GM18868 (cell line): Measurements from ENCODE around the gene CDK3.
"Not testable (repeated sequence)": the region's sequence is repeated elsewhere in the genome, so short reads cannot be mapped to it uniquely, and the experiment has no call there.

Source experiments
- ATAC-seq: cut with Tn5 transposase; IDR thresholded peaks from one replicate; pipeline ENCODE4 v1.9.1; 2021; ENCODE audit warnings: mild to moderate bottlenecking, moderate library complexity; ENCODE audit not compliant: unreplicated experiment

CDK3 gene

GRCh38 chr17:76000755-76001521, at the start of gene CDK3:
Gene CDK3 (plus strand): TSS chr17:76000855. CDS start chr17:76001426, 571 bp downstream.
- ATAC-seq: no peak

DNA sequence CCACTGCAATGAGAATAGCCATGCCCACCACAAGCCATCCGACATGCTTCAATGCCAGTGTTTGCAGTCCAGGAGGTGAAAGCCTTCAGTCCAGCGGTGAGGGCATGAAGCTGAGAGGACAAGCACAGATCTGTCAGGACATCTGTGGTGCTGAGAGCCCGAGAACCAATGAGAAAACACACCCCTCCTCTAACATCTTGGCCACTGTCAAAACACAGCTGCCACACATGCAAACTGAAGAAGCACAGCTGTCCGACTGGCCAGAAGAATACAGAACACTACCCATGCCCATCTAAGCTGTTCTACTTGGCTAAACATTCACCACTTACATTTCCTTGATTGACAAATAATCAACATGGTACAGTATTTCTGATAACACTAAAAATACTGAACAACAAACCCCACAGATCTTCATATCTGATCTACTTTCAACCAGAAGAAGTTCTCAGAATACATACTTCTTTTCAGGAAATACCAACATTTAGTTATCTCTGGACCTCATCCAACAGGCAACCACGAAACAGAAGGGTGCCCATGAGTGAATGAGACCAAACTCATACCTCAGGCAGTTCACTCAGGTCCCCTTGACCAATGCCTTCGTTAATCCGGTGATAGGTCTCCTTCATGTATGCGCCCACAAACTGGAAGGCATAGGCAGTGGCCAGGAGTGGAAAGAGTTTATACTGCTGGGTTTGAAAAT, 49.6 kb upstream of the CDK3 start:
- ATAC-seq: no peak

- no peak for ATAC-seq
These were observed 41.4 kb upstream of the CDK3 start for GRCh38 chr17:75959051-75959838.

- ATAC-seq: no peak
These were observed 40.7 kb upstream of the CDK3 start for GRCh38 chr17:75959839-75960511.

- ATAC-seq: no peak
These were observed 35.2 kb upstream of the CDK3 start for GRCh38 chr17:75965468-75965867.

DNA sequence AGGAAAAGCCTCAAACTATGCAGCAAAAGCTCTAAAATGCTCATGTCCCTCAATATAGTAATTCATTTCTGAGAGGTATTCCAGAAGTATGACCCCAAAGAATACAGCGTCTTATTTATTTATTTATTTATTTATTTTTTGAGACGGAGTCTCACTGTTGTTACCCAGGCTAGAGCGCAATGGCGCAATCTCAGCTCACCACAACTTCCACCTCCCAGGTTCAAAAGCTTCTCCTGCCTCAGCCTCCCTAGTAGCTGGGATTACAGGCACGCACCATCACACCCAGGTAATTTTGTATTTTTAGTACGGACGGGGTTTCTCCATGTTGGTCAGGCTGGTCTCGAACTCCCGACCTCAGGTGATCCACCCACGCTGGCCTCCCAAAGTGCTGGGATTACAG, 31.6 kb upstream of the CDK3 start:
- ATAC-seq: not testable (repeated sequence)

DNA sequence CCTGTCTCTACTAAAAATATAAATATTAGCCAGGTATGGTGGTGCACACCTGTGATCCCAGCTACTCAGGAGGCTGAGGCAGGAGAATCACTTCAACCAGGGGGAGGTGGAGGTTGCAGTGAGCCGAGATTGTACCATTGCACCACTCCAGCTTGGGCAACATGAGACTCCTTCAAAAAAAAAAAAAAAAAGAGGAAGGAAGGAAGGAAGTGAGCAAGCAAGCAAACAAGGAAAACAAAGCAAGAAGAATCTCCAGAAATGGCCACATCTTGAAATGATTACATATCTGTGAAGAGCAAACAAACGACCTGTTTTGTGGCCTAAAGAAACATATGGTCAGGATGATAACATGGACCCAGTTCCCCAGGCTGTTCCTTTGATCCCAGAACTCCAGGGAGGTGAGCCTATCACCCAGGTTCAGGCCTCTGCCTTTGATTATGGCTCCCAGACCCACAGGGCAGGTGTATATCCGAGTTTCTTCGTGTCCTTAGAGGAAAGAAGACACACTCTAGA, 30.6 kb upstream of the CDK3 start:
- no peak for ATAC-seq

- ATAC-seq: no peak
These were observed 30.0 kb upstream of the CDK3 start for GRCh38 chr17:75970626-75971025.

- not testable (repeated sequence) for ATAC-seq
These were observed 25.5 kb upstream of the CDK3 start for GRCh38 chr17:75975187-75975586.

DNA sequence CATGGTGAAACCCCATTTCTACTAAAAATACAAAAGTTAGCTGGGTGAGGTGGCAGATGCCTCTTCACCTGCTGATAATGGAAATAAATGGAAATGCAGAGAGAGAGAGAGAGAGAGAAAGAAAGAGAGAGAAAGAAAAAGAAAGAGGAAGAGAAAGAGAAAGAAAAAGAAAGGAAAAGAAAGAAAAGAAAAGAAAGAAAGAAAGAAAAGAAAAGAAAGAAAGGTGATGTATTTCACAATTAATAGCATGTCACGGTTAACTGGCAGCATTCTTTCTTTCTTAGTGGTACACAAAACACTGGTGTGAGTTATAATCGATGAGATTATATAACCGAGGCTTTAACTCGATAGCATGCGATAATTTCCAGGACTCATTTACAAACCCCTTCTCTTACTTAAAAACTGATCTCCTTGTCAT, 24.9 kb upstream of the CDK3 start:
- no peak for ATAC-seq

- no peak for ATAC-seq
These were observed 24.3 kb upstream of the CDK3 start for GRCh38 chr17:75976175-75976848.

DNA sequence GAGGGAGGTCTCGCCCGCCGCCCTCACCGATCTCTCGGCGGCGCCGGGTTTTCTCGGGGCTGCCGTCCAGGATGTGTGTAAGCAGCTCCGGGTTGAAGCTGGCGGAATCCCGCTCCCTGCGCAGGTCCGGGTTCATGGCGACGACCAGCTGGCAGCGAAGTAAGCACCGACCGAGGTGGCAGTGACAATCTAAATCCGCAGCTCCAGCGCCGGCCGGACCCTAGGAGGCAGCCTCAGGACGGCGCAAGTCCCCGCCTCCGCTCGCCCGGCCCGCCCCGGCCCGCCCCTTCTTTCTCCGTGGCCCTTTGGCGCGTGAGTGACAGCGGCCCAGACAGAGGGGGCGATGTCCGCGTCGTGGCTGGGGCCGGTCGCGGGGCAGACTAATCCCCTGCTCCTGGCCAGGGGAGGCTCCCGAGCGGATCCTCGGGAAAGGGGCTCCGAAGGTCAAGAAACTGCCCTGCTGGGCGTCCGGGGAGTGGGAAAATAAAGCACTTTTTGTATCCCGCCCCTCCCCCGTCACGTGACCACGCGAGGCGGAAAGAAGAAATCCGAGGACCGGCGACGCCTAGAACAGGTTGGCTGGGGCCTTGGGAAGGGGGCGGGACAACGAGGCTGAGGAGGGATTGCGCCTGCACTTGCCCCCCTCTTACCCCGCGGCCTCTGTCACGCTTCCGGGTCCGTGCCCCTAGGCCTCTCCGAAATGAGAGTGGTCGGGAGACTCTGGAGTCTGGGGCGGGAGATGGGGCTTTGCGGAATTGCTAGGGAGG, 21.5 kb upstream of the CDK3 start, which contains the start of the genes ACOX1 and TEN1:
ACOX1 (minus strand) TSS at position 229 of the 767 bp plus-strand sequence; CDS start at position 136, 93 bp downstream.
TEN1 (plus strand) TSS at position 303 of the 767 bp plus-strand sequence. CDS start 6,953 bp downstream, outside the sequence.
- peak; percentile 90 for ATAC-seq

GRCh38 chr17:75979705-75980187, 20.9 kb upstream of the CDK3 start:
- ATAC-seq: no peak

DNA sequence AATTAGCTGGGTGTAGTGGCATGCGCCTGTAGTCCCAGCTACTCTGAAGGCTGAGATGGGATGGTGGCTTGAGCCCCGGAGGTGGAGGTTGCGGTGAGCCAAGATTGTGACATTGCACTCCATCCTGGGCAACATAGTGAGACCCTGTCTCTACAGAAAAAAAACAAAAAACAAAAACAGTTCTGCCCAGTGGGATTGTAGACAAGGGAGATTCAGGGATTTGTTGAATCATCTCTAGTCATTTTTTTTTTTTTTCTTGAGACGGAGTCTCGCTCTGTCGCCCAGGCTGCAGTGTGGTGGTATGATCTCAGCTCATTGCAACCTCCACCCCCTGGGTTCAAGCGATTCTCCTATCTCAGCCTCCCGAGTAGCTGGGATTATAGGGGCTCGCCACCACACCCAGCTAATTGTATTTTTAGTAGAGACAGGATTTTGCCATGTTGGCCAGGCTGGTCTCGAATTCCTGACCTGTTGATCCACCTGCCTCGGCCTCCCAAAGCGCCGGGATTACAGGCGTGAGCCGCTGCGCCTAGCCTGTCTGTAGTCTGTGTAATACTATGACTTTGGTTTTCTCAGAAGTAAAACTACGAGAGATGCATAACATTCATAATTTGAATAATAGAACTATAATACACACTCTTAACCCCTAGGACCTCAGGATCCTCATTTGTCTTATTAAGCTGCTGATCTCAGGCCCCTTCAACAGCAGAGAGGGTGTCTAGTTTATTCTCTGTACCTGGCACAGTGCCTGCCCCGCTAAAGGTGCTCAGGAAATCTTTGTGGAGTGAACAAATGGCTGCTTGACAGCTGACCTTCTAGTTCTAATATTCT, 20.3 kb upstream of the CDK3 start:
- ATAC-seq: no peak

DNA sequence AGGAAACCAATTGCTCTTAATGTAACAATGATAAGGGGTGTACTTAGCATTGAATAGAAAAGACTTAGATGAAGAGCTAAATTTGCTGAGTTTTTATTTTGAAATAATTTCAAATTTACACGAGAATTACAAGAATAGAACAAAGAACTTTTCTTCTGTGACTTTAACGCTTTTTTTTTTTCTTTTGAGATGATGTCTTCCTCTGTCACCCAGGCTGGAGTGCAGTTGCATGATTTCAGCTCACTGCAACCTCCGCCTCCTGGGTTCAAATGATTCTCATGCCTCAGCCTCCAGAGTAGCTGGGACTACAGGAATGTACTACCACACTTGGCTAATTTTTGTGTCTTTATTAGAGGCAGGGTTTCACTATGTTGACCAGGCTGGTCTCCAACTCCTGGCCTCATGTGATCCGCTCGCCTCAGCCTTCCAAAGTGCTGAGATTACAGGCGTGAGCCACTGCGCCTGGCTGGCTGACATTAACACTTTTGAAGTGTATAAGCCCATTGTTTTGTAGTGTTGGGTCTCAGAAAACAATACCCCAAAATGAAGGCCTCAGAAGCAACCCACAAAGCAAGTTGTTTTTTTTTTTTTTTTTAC, 19.5 kb upstream of the CDK3 start:
- ATAC-seq: no peak

- ATAC-seq: no peak
These were observed 17.0 kb upstream of the CDK3 start for GRCh38 chr17:75983501-75984181.

- no peak for ATAC-seq
These were observed 14.7 kb upstream of the CDK3 start for GRCh38 chr17:75985986-75986385.
